SU-DHL-6 (cell line): ENCODE measurements around the gene IRF2.

Source experiments
- H2AFZ ChIP-seq: fragments of 200-600 bp; sonication (generic); 2 replicates; pipeline ENCODE4 v1.6.1; 2014; ENCODE audit warnings: low read depth, mild to moderate bottlenecking, moderate library complexity, mixed read lengths, antibody characterized with exemption, low read length; ENCODE audit not compliant: severe bottlenecking
- H3F3A ChIP-seq: fragments of 200-600 bp; shearing (Covaris generic); 2 replicates; pipeline ENCODE4 v1.6.0; 2016; ENCODE audit warnings: antibody characterized with exemption, mild to moderate bottlenecking; ENCODE audit not compliant: insufficient read depth
- H3K27ac ChIP-seq: fragments of 200-600 bp; sonication (generic); 2 replicates; pipeline ENCODE4 v1.5.1; 2016; ENCODE audit warnings: low read depth, mild to moderate bottlenecking, low read length, moderate library complexity, mixed read lengths
- H3K27me3 ChIP-seq: fragments of 200-600 bp; sonication (generic), shearing (Covaris generic); 2 replicates; pipeline ENCODE4 v1.6.0; 2014; ENCODE audit warnings: mild to moderate bottlenecking, low read length
- H3K36me3 ChIP-seq: fragments of 200-600 bp; sonication (generic); 2 replicates; pipeline ENCODE4 v1.6.1; 2014; ENCODE audit warnings: mild to moderate bottlenecking, low read length, mixed read lengths
- H3K4me2 ChIP-seq: fragments of 300-600, 200-600 bp; shearing (Covaris generic), sonication (generic); 2 replicates; pipeline ENCODE4 v1.6.0; 2014; ENCODE audit warnings: low read length, low read depth, mild to moderate bottlenecking; ENCODE audit not compliant: poor library complexity, severe bottlenecking
- H3K4me3 ChIP-seq: fragments of 200-600 bp; sonication (generic); 2 replicates; pipeline ENCODE4 v1.5.1; 2014; ENCODE audit warnings: antibody characterized with exemption, low read length, mild to moderate bottlenecking, mixed read lengths; ENCODE audit not compliant: insufficient read depth, poor library complexity, severe bottlenecking
- H3K79me2 ChIP-seq: fragments of 200-600 bp; sonication (generic); 2 replicates; pipeline ENCODE4 v1.6.1; 2014; ENCODE audit warnings: mild to moderate bottlenecking, low read length, moderate library complexity; ENCODE audit not compliant: insufficient read depth
- H3K9ac ChIP-seq: fragments of 200-600 bp; sonication (generic); 2 replicates; pipeline ENCODE4 v1.7.0; 2014; ENCODE audit warnings: mild to moderate bottlenecking, low read length
- H3K9me2 ChIP-seq: fragments of 200-600 bp; sonication (generic); replicated peaks from 2 replicates; pipeline ENCODE4 v1.6.1; 2014; ENCODE audit warnings: low read length; ENCODE audit not compliant: insufficient read depth
- H3K9me3 ChIP-seq: fragments of 200-600 bp; sonication (generic); 2 replicates; pipeline ENCODE4 v1.6.1; 2014; ENCODE audit warnings: low read length, mixed read lengths; ENCODE audit not compliant: insufficient read depth
- H4K20me1 ChIP-seq: fragments of 200-600 bp; sonication (generic); 2 replicates; pipeline ENCODE4 v1.6.1; 2014; ENCODE audit warnings: low read depth, mild to moderate bottlenecking, antibody characterized with exemption, low read length, moderate library complexity, mixed read lengths
- CTCF ChIP-seq: fragments of 200-600 bp; sonication (generic); IDR thresholded peaks from one replicate; pipeline ENCODE4 v1.5.1; 2017; ENCODE audit warnings: antibody characterized with exemption, mild to moderate bottlenecking, low read length, moderate library complexity; ENCODE audit not compliant: insufficient read depth, poor library complexity, severe bottlenecking
- EZH2phosphoT487 ChIP-seq: fragments of 200-600 bp; sonication (generic), shearing (Covaris generic); conservative IDR thresholded peaks from 2 replicates; pipeline ENCODE4 v1.6.1; 2018; ENCODE audit warnings: mild to moderate bottlenecking, antibody characterized with exemption, low read length, moderate library complexity, mixed read lengths

IRF2 gene

GRCh38 chr4:184355111-184355604 lies 119.2 kb downstream of the IRF2 start:
- H3K27ac ChIP-seq: no peak overlapping the region

GRCh38 chr4:184352891-184353290 lies 121.5 kb downstream of the IRF2 start:
- TF ChIP-seq EZH2phosphoT487: no peak
- no peak for TF ChIP-seq CTCF
- no peak overlapping the region for H2AFZ ChIP-seq
- H3K4me2 ChIP-seq: no peak overlapping the region
- H3K27me3 ChIP-seq: no peaks in the 10 kb centered on the region
- H3K9ac ChIP-seq: no peak overlapping the region
- no peak overlapping the region for H3K27ac ChIP-seq
- H3K4me3 ChIP-seq: no peak overlapping the region
- H3K36me3 ChIP-seq: no peaks in the 10 kb centered on the region
- no peaks in the 10 kb centered on the region for H4K20me1 ChIP-seq
- no peaks in the 10 kb centered on the region for H3K79me2 ChIP-seq
- H3F3A ChIP-seq: no peaks in the 10 kb centered on the region
- no peaks in the 10 kb centered on the region for H3K9me2 ChIP-seq
- no peaks in the 10 kb centered on the region for H3K9me3 ChIP-seq

More at GRCh38 chr4:184355111-184355604, 119.2 kb downstream of the IRF2 start:
- Histone ChIP-seq H3K9me2 (no peaks in the 10 kb centered on the region), H3K79me2 (no peaks in the 10 kb centered on the region), H2AFZ (no peak overlapping the region), H3K4me2 (no peak overlapping the region), H3K36me3 (no peaks in the 10 kb centered on the region), H3K4me3 (no peak overlapping the region), H3K9ac (no peak overlapping the region), H3F3A (no peaks in the 10 kb centered on the region), H4K20me1 (no peaks in the 10 kb centered on the region), H3K9me3 (no peaks in the 10 kb centered on the region), H3K27me3 (no peaks in the 10 kb centered on the region)
- TF ChIP-seq EZH2phosphoT487 (no peak), CTCF (no peak)

GRCh38 chr4:184351560-184352451 lies 122.5 kb downstream of the IRF2 start:
- TF ChIP-seq EZH2phosphoT487 (no peak), CTCF (no peak)
- no peaks in the 10 kb centered on the region for H4K20me1 ChIP-seq
- H3K9me2 ChIP-seq: no peaks in the 10 kb centered on the region
- no peaks in the 10 kb centered on the region for H3K9me3 ChIP-seq
- no peaks in the 10 kb centered on the region for H3K27me3 ChIP-seq
- H3K4me3 ChIP-seq: no peak overlapping the region
- H2AFZ ChIP-seq: no peak overlapping the region
- no peak overlapping the region for H3K4me2 ChIP-seq
- no peak overlapping the region for H3K9ac ChIP-seq
- H3F3A ChIP-seq: peaks cover 5% of the 10 kb centered on the region; the same call in 1 of the 2 replicates
- H3K79me2 ChIP-seq: no peaks in the 10 kb centered on the region
- no peaks in the 10 kb centered on the region for H3K36me3 ChIP-seq
- no peak overlapping the region for H3K27ac ChIP-seq
